NOMO-1 treated with DMSO at 0.1 percent for 48 hours (cell line): ENCODE data around the gene TSTD2.
"Not testable (repeated sequence)": the region's sequence is repeated elsewhere in the genome, so short reads cannot be mapped to it uniquely, and the experiment has no call there.

Experiments
- DNase-seq: peaks from one replicate; lab custom pipeline; 2025; ENCODE audit not compliant: unreplicated experiment; lab: John Stamatoyannopoulos, UW

Gene TSTD2

DNA sequence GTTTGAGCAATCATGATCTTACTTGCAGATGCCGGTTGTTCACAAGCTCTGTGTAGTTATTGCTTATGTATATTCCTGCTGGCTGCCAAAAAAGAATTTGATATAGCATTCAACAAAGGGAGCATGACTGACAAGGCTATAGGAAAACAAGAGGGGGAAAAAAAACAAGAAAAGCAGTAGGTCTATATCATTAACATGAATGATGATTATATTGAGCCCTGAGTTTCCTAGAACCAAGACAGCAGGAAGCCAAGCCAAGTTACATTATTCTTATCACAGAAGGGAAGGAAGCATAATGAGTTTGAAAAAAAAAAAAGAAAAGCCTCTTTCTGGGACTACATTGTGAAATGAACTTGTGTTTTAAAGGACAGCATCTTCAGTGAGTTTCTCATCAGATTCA, 41.0 kb downstream of the TSTD2 start:
- no peak for DNase-seq

DNA sequence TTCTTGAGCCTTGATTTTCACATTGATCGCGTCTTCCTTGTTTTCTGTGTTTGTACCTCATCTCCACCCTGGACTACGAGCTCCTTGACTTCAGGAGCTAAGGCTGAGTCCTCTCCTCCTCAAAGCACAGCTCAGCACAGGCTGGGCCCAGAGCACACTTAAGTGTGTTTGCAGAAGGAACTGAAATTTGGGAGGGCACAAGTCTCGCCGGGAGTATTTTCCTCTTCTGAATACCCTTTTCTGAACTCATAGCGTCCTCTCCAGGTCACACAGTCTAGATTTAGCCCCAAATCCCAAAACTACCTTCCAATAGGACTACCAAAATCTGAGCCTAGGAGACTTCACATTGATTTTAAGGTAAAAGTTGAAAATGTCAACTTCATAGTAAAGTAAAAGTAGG, 41.6 kb downstream of the TSTD2 start:
- no peak for DNase-seq

DNA sequence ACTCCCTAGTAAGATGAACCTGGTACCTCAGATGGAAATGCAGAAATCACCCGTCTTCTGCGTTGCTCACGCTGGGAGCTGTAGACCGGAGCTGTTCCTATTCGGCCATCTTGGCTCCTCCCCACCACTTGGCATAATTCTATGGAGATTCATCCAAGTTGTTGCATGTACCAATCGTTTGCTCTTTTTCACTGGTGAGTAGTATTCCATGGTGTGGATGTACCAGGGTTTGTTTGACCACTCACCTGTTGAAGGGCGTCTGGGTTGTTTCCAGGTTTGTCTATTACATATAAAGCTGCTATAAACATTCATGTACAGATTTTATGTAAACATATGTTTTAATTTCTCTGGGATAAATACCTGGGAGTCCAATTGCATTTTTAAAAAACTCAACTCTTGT, 46.3 kb downstream of the TSTD2 start:
- DNase-seq = not testable (repeated sequence)

DNA sequence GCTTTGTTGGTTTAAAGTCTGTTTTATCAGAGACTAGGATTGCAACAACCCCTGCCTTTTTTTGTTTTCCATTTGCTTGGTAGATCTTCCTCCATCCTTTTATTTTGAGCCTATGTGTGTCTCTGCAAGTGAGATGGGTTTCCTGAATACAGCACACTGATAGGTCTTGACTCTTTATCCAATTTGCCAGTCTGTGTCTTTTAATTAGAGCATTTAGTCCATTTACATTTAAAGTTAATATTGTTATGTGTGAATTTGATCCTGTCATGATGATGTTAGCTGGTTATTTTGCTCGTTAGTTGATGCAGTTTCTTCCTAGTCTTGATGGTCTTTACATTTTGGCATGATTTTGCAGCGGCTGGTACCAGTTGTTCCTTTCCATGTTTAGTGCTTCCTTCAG, 48.4 kb downstream of the TSTD2 start:
- not testable (repeated sequence) for DNase-seq

DNA sequence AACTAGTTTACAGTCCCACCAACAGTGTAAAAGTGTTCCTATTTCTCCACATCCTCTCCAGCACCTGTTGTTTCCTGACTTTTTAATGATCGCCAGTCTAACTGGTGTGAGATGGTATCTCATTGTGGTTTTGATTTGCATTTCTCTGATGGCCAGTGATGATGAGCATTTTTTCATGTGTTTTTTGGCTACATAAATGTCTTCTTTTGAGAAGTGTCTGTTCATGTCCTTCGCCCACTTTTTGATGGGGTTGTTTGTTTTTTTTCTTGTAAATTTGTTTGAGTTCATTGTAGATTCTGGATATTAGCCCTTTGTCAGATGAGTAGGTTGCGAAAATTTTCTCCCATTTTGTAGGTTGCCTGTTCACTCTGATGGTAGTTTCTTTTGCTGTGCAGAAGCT, 51.6 kb downstream of the TSTD2 start:
- not testable (repeated sequence) for DNase-seq

DNA sequence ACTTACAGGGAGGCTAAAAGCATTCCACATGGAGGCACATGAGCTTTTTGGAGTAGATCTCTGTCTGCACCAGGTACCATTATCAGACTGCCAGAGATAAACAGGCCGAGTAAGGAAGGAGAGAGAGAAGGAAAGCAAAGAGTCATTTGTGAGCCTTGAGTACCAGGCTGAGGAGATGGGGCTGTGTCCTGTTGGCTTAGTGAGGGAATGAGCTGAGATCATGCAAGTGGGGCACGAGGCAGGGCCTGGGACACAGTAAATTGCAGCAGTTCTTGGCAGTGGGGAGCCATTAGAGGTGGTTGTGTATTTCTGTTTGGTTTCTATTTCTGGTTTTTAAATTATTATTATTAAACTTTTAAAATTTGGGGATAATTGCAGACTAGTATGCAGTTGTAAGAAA, 53.3 kb downstream of the TSTD2 start:
- DNase-seq = no peak

DNA sequence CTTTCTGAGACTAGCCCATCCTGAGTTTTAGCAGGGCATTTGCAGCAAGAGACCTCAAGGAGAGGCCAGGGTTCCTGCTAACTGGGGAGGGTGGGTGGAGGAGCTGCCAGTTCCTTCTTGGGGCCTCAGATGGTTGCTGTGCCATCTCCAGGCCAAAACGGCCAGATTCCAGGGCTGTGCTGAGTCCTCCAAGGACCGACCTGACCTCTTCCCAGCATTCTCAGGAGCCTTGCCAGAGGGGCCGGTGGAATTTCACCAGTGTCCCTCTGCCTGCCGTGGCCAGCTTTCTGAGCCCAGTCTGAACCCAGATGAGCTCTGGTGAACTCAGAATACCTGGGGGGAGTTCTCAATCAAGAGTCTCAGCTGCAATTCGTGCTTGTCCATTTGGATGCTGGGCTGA, 54.3 kb downstream of the TSTD2 start:
- DNase-seq = no peak

DNA sequence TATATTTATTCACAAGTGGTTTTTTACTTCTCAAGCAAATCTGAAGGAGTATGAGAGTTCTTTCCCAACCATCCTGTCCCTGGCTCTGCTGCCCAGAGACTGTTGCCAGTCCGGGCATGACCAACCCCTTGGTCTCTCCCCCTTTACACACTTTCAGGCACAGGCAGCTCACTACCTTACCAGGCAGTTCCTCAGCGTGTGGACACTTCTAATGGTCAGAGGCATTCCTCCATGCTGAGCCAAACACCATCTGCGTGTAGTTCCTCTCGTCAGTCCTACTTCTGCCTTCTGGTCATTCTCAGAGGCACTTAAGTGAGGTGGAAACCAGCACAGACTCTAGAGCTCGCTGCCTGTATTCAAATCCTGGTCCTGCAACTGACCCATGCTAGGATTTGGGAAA, 56.1 kb downstream of the TSTD2 start:
- DNase-seq = no peak

DNA sequence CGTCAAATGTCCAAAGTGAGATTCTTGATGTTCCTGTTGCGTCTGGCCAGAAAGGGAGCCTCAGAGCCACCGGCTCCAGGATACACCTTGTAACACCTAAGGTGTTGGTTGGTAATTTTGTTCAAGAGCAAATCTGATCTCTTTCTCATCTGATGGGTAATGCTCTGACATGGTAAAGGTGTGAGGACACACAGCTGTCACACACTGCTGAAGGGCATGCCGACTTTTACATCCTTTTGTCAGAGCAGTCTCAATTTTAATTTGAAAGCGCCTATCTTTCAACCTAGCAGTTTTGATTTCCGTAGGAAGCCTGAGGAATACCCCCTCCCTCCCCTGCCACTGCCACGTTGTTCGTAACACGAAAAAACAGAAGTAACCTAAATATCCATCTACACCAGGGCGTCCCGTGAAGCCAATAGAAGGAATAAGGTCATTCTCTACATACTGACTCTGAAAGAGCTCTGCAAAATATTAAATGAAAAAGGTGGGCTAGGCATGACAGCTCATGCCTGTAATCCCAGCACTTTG, 57.4 kb downstream of the TSTD2 start:
- DNase-seq = no peak

DNA sequence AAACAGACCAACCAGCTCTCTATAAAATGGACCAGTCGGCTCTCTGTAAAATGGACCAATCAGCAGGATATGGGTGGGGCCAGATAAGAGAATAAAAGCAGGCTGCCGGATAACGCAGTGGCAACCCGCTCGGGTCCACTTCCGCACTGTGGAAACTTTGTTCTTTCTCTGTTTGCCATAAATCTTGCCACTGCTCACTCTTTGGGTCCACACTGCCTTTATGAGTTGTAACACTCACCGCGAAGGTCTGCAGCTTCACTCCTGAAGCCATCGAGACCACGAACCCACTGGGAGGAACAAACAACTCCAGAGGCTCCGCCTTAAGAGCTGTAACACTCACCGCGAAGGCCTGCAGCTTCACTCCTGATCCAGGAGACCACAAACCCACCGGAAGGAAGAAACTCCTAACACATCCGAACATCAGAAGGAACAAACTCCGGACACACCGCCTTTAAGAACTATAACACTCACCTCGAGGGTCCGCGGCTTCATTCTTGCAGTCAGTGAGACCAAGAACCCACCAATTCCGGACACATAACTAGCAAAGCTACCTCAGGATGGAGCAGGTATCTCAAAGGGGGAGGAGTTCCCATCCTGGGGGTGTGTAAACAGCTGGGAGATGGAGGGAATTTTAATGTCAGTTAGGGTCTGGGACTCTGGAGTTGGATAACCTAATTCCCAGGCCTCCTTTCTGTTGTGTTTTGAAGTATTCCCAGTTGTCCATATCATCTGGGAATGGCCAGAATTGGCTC, 58.1 kb downstream of the TSTD2 start:
- DNase-seq = not testable (repeated sequence)

DNA sequence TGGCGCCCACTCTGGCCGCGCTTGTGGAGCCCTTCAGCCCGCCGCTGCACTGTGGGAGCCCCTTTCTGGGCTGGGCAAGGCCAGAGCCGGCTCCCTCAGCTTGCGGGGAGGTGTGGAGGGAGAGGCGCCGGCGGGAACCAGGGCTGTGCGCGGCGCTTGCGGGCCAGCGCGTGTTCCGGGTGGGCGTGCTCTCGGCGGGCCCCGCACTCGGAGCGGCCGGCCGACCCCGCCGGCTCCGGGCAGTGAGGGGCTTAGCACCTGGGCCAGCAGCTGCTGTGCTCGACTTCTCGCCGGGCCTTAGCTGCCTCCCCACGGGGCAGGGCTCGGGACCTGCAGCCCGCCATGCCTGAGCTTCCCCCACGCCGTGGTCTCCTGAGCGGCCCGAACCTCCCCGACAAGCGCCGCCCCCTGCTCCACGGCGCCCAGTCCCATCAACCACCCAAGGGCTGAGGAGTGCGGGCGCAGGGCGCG, 59.0 kb downstream of the TSTD2 start:
- DNase-seq = not testable (repeated sequence)

DNA sequence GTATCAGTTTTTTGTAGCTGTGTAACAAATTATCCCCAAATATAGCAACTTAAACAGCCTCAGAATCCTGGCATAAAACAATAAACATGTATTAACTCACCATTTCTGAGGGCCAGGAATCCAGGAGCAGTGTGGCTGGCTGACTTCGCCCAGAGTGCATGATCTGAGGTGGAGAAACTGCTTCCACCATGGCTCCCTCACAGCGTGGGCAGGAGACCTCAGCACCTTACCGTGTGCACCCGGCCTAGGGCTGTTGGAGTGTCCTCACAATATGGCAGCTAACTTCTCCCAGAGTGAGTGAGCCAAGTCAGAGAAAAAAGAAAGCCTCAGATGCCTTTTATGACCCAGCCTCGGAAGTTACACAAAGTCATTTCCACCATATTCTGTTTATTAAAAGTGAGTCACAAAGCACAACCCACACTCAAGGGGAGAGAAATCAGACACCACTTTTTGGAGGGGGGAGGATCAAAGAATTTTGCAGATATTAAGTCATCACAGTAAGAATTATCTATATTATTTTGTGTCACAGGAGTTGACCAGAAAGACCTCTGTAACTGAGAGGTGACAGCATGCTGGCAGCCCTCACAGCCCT, 59.6 kb downstream of the TSTD2 start:
- no peak for DNase-seq

DNA sequence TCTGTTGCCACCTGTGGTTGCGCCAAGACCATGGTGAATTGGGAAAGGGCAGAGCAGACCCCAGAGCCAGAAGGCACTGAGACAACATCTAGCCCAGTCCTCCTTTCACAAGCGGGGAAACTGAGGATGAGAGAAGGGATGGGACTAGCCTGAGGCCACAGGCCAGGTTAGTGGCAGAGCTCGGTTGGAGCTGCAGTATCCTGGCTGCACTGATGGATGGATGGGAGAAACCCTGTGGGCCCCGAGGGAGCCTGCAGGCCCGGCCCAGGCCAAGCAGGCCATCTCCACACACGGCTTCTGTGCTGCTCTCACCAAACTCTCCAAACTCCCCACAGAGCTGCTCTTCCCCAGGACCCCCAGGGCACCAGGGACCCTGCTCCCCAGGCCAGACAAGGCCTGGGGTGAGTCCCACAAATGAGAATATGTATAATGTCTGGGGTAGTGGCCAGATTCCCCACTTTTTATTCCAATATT, 60.2 kb downstream of the TSTD2 start:
- DNase-seq = no peak

DNA sequence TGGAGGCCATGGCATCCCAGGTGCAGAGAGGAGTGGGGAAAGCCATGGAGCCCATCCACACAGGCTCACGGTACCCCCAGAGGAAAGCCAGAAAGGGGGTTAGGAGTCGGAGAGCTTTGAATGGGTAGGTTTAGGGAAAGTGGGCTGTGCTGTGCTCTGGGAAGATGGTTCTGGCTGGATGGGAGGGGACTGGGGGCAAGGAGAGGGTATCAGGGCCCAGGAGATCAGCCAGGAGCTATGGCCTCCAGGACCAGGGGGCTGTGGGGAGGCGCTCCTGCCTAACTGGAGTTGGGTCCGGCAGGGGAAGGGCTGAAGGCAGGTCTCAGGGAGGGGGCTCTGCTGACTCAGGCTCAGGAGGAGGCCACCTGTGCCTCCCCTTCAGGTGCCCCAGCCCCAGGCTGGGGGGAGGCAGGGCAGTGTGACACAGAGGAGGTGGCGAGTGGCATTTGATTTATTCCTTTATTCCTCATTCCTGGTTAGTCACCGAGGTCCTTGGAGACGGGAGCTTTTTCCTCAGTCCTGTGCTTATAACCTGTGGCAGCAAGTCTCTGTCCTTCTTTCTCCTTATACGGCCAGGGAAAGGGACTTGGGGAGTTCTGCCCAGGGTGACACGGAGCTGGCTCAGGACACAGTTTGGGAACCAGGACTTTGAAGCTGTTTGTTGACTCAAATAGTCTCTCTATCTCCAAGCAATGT, 60.8 kb downstream of the TSTD2 start:
- DNase-seq = no peak

DNA sequence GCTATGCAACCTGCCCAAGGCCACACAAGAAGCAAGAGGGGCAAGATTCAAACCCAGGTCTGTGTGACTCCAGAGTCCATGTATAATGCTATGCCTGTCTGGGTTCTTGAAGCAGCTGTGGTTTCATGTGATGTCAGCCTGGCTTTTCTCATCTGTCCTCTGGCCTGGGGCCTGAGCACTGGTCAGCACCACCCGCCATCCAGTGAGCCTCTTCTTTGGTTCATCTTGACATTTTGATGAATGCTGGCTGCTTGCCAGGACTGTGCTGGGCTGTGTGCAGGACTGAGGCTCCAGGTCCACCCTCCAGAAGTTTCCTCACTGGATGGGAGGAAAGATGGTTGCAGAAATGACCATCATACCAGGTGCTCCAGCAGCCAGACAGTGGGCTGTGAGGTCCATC, 61.5 kb downstream of the TSTD2 start:
- no peak for DNase-seq

DNA sequence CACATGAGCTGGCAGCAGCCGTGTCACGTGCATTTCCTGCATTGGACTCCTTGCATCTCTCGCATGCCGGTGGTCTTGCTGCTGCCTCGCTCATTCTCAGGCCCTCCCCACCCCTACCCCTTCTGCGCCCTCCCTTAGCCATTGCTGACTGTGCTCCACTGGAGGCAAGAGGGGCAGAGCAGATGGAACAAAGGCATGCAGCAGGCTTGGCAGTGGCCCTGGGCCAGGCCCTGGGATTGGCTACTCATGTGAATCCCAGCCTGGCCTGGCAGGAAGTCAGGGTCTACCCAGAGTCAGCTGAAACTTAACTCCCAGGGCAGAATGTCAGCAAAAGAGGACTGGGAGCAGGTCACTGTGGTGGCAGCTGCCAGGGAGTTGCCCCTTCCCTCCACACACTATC, 62.3 kb downstream of the TSTD2 start:
- no peak for DNase-seq

DNA sequence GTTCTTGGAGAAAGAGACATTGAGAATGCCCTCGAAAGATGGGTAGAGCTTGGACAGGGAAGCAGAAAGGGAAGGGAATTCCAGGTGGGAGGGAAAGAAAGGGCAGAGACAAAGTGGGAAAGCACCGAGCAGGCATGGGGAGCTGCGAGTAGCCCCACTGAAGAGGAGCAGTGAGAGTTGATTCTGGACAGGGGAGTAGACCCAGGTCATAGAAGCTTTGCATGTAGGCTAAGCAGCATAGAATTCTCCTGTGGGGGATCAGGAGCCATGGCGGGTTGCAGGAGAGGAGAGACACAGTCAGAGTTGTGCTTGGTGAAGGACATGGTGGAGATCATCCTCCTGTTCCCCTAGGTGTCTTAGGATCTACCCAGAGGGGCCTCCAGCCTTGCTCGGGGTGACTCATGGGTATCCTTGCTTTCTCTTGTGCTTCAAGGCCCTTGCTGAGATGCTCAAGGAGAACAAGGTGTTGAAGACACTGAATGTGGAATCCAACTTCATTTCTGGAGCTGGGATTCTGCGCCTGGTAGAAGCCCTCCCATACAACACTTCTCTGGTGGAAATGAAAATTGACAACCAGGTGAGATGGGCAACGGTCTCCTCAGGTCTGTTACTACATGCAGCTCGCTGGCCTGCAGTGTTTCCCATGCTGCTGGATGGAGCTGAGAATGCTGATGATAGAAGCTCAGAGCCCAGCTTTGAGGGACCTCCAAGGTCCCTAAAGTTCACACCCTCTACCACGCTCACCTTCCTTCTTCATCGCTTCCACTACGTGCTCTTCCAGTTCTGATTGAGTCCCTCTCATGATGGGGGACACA, 64.5 kb downstream of the TSTD2 start:
- DNase-seq = no peak

DNA sequence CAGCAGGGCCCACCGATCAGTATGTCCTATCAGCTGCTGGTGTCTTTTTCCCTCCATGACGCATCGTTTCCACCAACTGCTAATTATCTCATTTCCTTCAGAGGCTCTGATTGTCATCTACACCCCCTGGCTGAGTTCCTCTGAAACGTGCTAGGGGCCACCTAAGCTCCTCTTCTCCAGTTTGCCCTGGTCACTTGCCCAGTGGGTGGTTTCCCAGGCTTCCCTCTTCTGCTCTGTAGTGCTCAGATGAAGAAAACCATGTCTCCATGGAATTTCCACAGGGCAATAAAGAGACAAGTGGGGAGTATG, 65.3 kb downstream of the TSTD2 start:
- DNase-seq = no peak

DNA sequence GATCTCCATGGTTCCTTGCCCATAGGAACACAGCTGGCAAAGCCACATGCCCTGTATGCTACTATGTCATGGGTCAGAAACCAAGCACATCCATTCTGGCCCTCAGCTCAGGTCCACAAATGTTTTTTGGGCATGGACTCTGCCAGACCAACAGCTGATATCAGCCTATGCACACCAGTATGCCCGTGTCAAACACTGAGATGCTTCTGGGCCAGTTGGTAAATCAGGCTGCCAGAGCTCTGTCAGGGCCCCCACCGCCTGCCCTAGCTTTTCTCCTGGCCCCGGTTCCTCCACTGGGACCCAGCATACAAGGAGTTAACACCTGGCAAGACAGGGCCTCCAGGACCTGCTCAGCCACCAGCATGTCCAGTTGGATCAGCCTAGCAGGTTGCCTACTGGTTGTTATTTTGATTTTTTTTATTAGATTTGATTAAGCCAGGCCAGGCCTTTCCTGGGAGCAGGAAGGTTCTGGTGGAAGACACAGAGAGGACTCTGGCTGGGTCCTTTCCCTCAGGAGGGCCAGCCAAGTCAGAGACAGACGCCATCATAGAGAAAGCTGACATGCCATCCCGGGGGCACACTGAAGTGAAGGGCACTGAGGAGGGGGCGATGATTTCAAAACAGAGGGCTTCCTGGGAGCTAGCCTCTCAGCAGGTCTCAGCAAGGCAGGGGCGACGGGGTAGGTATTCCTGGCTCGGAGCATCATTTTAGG, 65.8 kb downstream of the TSTD2 start:
- no peak for DNase-seq

DNA sequence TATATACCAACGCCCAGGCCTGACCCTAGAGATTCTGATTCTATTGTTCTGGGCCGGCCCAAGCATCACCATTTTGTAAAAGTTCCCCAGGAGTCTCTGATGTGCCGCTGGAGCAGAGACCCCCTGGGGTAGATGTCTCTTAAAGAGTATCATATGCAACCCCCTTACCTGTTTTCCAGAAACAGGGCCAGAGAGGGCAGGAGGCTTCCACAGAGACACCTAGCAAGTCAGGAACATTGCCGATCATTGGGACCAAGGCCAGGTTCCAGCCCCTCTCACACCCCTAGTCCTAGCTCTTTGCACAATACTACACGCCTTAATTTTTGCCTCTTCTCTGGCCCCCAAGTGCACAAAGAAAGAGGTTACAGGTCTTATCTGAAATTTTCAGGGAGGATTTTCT, 67.9 kb downstream of the TSTD2 start:
- no peak for DNase-seq
